Left ventricle myocardium inferior (tissue), 1 donor: ENCODE measurements around the gene ENOPH1. TPM values are rescaled to one million over a fixed set of nuclear protein-coding genes. Genes with fewer than 3 reads are reported as not detected.

ENCODE experiments used
- DNase-seq: peaks from one replicate; pipeline ENCODE4 v3.0.0-alpha.2; 2020
- H3K27ac ChIP-seq: fragments of 200-600 bp; replicated peaks from 2 replicates; pipeline ENCODE4 v1.8.0; 2021
- H3K27me3 ChIP-seq: fragments of 200-600 bp; 2 replicates; pipeline ENCODE4 v1.8.0; 2021; ENCODE audit warnings: low read depth
- H3K36me3 ChIP-seq: fragments of 200-600 bp; 2 replicates; pipeline ENCODE4 v1.8.0; 2021
- H3K4me1 ChIP-seq: fragments of 200-600 bp; 2 replicates; pipeline ENCODE4 v1.8.0; 2021
- H3K4me3 ChIP-seq: fragments of 200-600 bp; 2 replicates; pipeline ENCODE4 v1.8.0; 2021; ENCODE audit warnings: mild to moderate bottlenecking, moderate library complexity
- H3K9me3 ChIP-seq: fragments of 200-600 bp; replicated peaks from 2 replicates; pipeline ENCODE4 v1.8.0; 2021
- CTCF ChIP-seq: fragments of 200-600 bp; IDR thresholded peaks from 2 replicates; pipeline ENCODE4 v1.8.0; 2021; ENCODE audit warnings: antibody characterized with exemption, mild to moderate bottlenecking, borderline replicate concordance
- intact Hi-C: fragments of 100-400 bp; cut with micrococcal nuclease; formaldehyde crosslinking; loops from one replicate; pipeline ENCODE4 v1.11.0; 2022
- total RNA-seq: library from RNA; stranded (reverse); fragmentation: NEBNext Ultra II Directional; extraction: Animal tissue kit (Norgen Biotek cat#: 25700); gene quantifications from one replicate; pipeline ENCODE4 v1.2.1, GENCODE V29; 2021
- donor health status: DM: no; HTN: yes; CAD: no; lungs with severe emphysema.

The ENOPH1 gene
- total RNA-seq, 1 donor from 2014 or later, result 16.2 TPM

- Histone ChIP-seq H3K27ac (peak overlapping the region; percentile 98), H3K4me3 (peak overlapping the region; percentile 94), H3K27me3 (no peaks in the 10 kb centered on the region), H3K9me3 (no peaks in the 10 kb centered on the region), H3K36me3 (peaks cover 34% of the 10 kb centered on the region), H3K4me1 (peaks cover 68% of the 10 kb centered on the region)
- intact Hi-C loops, result loop anchor here (5.0 kb wide), 1 partner anchor 57 kb away; the partner anchor contains the start of gene HNRNPD
- no peak for DNase-seq
- peak; percentile 5 for TF ChIP-seq CTCF
Observed at GRCh38 chr4:82429728-82430192, 630 bp upstream of the ENOPH1 start.

- Histone ChIP-seq H3K4me1 (peaks cover 58% of the 10 kb centered on the region), H3K9me3 (no peaks in the 10 kb centered on the region), H3K4me3 (peak overlapping the region; percentile 94), H3K27me3 (no peaks in the 10 kb centered on the region), H3K36me3 (peaks cover 20% of the 10 kb centered on the region), H3K27ac (peak overlapping the region; percentile 98)
- TF ChIP-seq CTCF, result no peak
- intact Hi-C loops, result no loop called here
- DNase-seq, result no peak
Observed at GRCh38 chr4:82430964-82431745, 765 bp downstream of the ENOPH1 start.

GRCh38 chr4:82431831-82432230 lies 1.4 kb downstream of the ENOPH1 start:
- intact Hi-C loops, result no loop called here
- H3K4me3 ChIP-seq, result peak overlapping the region; percentile 94
- H3K27me3 ChIP-seq, result no peaks in the 10 kb centered on the region
- no peak for TF ChIP-seq CTCF
- H3K36me3 ChIP-seq, result peaks cover 13% of the 10 kb centered on the region
- H3K9me3 ChIP-seq, result no peaks in the 10 kb centered on the region
- H3K27ac ChIP-seq, result no peak overlapping the region
- H3K4me1 ChIP-seq, result peaks cover 51% of the 10 kb centered on the region
- DNase-seq, result no peak

GRCh38 chr4:82432596-82432995 lies 2.2 kb downstream of the ENOPH1 start:
- intact Hi-C loops, result no loop called here
- H3K27ac ChIP-seq, result no peak overlapping the region
- peaks cover 43% of the 10 kb centered on the region for H3K4me1 ChIP-seq
- peaks cover 6% of the 10 kb centered on the region for H3K36me3 ChIP-seq
- no peaks in the 10 kb centered on the region for H3K9me3 ChIP-seq
- H3K27me3 ChIP-seq, result no peaks in the 10 kb centered on the region
- TF ChIP-seq CTCF, result no peak
- no peak for DNase-seq
- H3K4me3 ChIP-seq, result no peak overlapping the region

GRCh38 chr4:82433791-82434190 lies 3.4 kb downstream of the ENOPH1 start:
- Histone ChIP-seq H3K27me3 (no peaks in the 10 kb centered on the region), H3K36me3 (no peaks in the 10 kb centered on the region), H3K4me3 (no peak overlapping the region), H3K4me1 (peaks cover 32% of the 10 kb centered on the region), H3K27ac (no peak overlapping the region), H3K9me3 (no peaks in the 10 kb centered on the region)
- intact Hi-C loops, result no loop called here
- TF ChIP-seq CTCF, result no peak
- DNase-seq, result no peak
